Brain microvascular endothelial cell (primary cell): Measurements from ENCODE around the gene CARD14.
"Not testable (repeated sequence)": the region's sequence is repeated elsewhere in the genome, so short reads cannot be mapped to it uniquely, and the experiment has no call there.

Source experiments
- DNase-seq: peaks from one replicate; pipeline ENCODE4 v3.0.0-alpha.2; 2020
- H3K27ac ChIP-seq: fragments of 250-450 bp; sonication (Bioruptor Pico); 2 replicates; pipeline ENCODE4 v1.5.1; 2020; ENCODE audit warnings: mild to moderate bottlenecking, moderate library complexity
- H3K27me3 ChIP-seq: fragments of 250-450 bp; sonication (Bioruptor Pico); replicated peaks from 2 replicates; pipeline ENCODE4 v1.5.1; 2020; ENCODE audit warnings: mild to moderate bottlenecking
- H3K36me3 ChIP-seq: fragments of 250-450 bp; sonication (Bioruptor Pico); replicated peaks from 2 replicates; pipeline ENCODE4 v1.5.1; 2020; ENCODE audit warnings: mild to moderate bottlenecking
- H3K4me3 ChIP-seq: 2 replicates; pipeline ENCODE4 v1.5.1; 2011; ENCODE audit warnings: low read depth, mild to moderate bottlenecking, control low read depth, low read length, moderate library complexity
- CTCF ChIP-seq: IDR thresholded peaks from 2 replicates; pipeline ENCODE4 v1.5.1; 2011; ENCODE audit warnings: low read depth, mild to moderate bottlenecking, moderate library complexity, low read length, control low read depth, inconsistent platforms; ENCODE audit errors: missing control alignments
- in situ Hi-C: cut with HindIII; loops from 2 replicates; pipeline ENCODE4 v1.10.0; 2017; ENCODE audit warnings: low sequenced_read_pairs, low pct_ligation_motif_present

Gene CARD14

GRCh38 chr17:80195141-80195540 is 25.3 kb downstream of the CARD14 start:
- H3K27ac ChIP-seq = no peak overlapping the region
- H3K36me3 ChIP-seq = no peaks in the 10 kb centered on the region
- no peaks in the 10 kb centered on the region for H3K27me3 ChIP-seq
- in situ Hi-C loops = no loop called here
- H3K4me3 ChIP-seq = no peak overlapping the region
- no peak for TF ChIP-seq CTCF
- DNase-seq = no peak

- no peak for DNase-seq
- no peaks in the 10 kb centered on the region for H3K27me3 ChIP-seq
- no peak overlapping the region for H3K4me3 ChIP-seq
- peak; percentile 94 for TF ChIP-seq CTCF
- in situ Hi-C loops = no loop called here
- no peaks in the 10 kb centered on the region for H3K36me3 ChIP-seq
- no peak overlapping the region for H3K27ac ChIP-seq
These were observed 26.1 kb downstream of the CARD14 start for GRCh38 chr17:80195671-80196529.

GRCh38 chr17:80196652-80197051 is 26.8 kb downstream of the CARD14 start:
- Histone ChIP-seq H3K36me3 (no peaks in the 10 kb centered on the region), H3K4me3 (no peak overlapping the region), H3K27me3 (no peaks in the 10 kb centered on the region), H3K27ac (no peak overlapping the region)
- in situ Hi-C loops = no loop called here
- no peak for DNase-seq
- no peak for TF ChIP-seq CTCF

- Histone ChIP-seq H3K36me3 (no peaks in the 10 kb centered on the region), H3K27ac (no peak overlapping the region), H3K4me3 (no peak overlapping the region), H3K27me3 (no peaks in the 10 kb centered on the region)
- in situ Hi-C loops = no loop called here
- TF ChIP-seq CTCF = no peak
- DNase-seq = no peak
These were observed 28.4 kb downstream of the CARD14 start for GRCh38 chr17:80198144-80198661.

- H3K27ac ChIP-seq, DNase-seq, H3K36me3 ChIP-seq, H3K4me3 ChIP-seq, H3K27me3 ChIP-seq, in situ Hi-C loops: not testable (repeated sequence)
These were observed 29.5 kb downstream of the CARD14 start for GRCh38 chr17:80199295-80199694.

GRCh38 chr17:80201446-80201845 is 31.6 kb downstream of the CARD14 start:
- DNase-seq = no peak
- no peak overlapping the region for H3K27ac ChIP-seq
- H3K27me3 ChIP-seq = no peaks in the 10 kb centered on the region
- TF ChIP-seq CTCF = no peak
- H3K4me3 ChIP-seq = no peak overlapping the region
- in situ Hi-C loops = no loop called here
- no peaks in the 10 kb centered on the region for H3K36me3 ChIP-seq
